Measurements from ENCODE around the gene FLII.
"Not testable (repeated sequence)": the region's sequence is repeated elsewhere in the genome, so short reads cannot be mapped to it uniquely, and the experiment has no call there.

Gene FLII

GRCh38 chr17:18258356-18259038 lies at the start of gene FLII:
FLII (minus strand) TSS chr17:18258738; CDS start chr17:18258690, 48 bp downstream.
- in situ Hi-C loops (cut with MboI; ENCODE audit: low pct_unique_long_range_greater_than_20kb, low sequenced_read_pairs, unreplicated experiment), result no loop called here
- peak; percentile 82 for DNase-seq (ENCODE audit: low spot score)
- no peak for TF ChIP-seq CTCF (IDR thresholded peaks at IDR 0.05; ENCODE audit: extremely low read depth, insufficient read depth, missing control alignments)

- DNase-seq (ENCODE audit: low spot score); in situ Hi-C loops (cut with MboI; ENCODE audit: low pct_unique_long_range_greater_than_20kb, low sequenced_read_pairs, unreplicated experiment): not testable (repeated sequence)
Observed at GRCh38 chr17:18303206-18303605, 44.7 kb upstream of the FLII start.

- DNase-seq (ENCODE audit: low spot score), result no peak
- in situ Hi-C loops (cut with MboI; ENCODE audit: low pct_unique_long_range_greater_than_20kb, low sequenced_read_pairs, unreplicated experiment), result no loop called here
- no peak for TF ChIP-seq CTCF (IDR thresholded peaks at IDR 0.05; ENCODE audit: extremely low read depth, insufficient read depth, missing control alignments)
Observed at GRCh38 chr17:18300725-18301480, 42.4 kb upstream of the FLII start.

- in situ Hi-C loops (cut with MboI; ENCODE audit: low pct_unique_long_range_greater_than_20kb, low sequenced_read_pairs, unreplicated experiment); DNase-seq (ENCODE audit: low spot score): not testable (repeated sequence)
Observed at GRCh38 chr17:18298061-18298460, 39.5 kb upstream of the FLII start.

GRCh38 chr17:18291718-18292540 lies 33.4 kb upstream of the FLII start:
- no peak for TF ChIP-seq CTCF (IDR thresholded peaks at IDR 0.05; ENCODE audit: extremely low read depth, insufficient read depth, missing control alignments)
- no peak for DNase-seq (ENCODE audit: low spot score)
- in situ Hi-C loops (cut with MboI; ENCODE audit: low pct_unique_long_range_greater_than_20kb, low sequenced_read_pairs, unreplicated experiment), result no loop called here

GRCh38 chr17:18285296-18285695 lies 26.8 kb upstream of the FLII start:
- DNase-seq (ENCODE audit: low spot score), result no peak
- TF ChIP-seq CTCF (IDR thresholded peaks at IDR 0.05; ENCODE audit: extremely low read depth, insufficient read depth, missing control alignments), result no peak
- in situ Hi-C loops (cut with MboI; ENCODE audit: low pct_unique_long_range_greater_than_20kb, low sequenced_read_pairs, unreplicated experiment), result no loop called here

GRCh38 chr17:18281788-18282187 lies 23.2 kb upstream of the FLII start:
- TF ChIP-seq CTCF (IDR thresholded peaks at IDR 0.05; ENCODE audit: extremely low read depth, insufficient read depth, missing control alignments), result no peak
- in situ Hi-C loops (cut with MboI; ENCODE audit: low pct_unique_long_range_greater_than_20kb, low sequenced_read_pairs, unreplicated experiment), result no loop called here
- DNase-seq (ENCODE audit: low spot score), result no peak
